Renal cortex interstitium (tissue), 15 donors: Measurements from ENCODE around the gene EPB41L3. TPM values are rescaled to one million over a fixed set of nuclear protein-coding genes. Genes with fewer than 3 reads are reported as not detected.

ENCODE experiments used
- DNase-seq, 11 donors: peaks; one replicate each; pipeline ENCODE4 v3.0.0-alpha.2; 2013; ENCODE audit warnings: low read depth in 9 of 11, low spot score in 4 of 11; ENCODE audit errors: extremely low read depth in 1 of 11
- long read RNA-seq, 16 experiments: transcript quantifications; one replicate each; lab custom pipeline, GENCODE V29; 2026
- polyA plus RNA-seq, 3 donors: library from polyadenylated mRNA; unstranded; fragments of 120-200 nt; gene quantifications; one replicate each; pipeline ENCODE4 v1.2.1, GENCODE V29; 2013; ENCODE audit not compliant: insufficient read length in 3 of 3

The EPB41L3 gene
- 10 to 100 TPM; 57.5 to 63.1 (median 58.2) TPM for polyA plus RNA-seq
- long read RNA-seq, donor 1, partial matches to known transcripts, result 0 of 2 reads
- long read RNA-seq, donor 1, other reads (novel, unspliced or antisense), result 0 of 2 reads
- long read RNA-seq, donor 2, result 0 reads
- long read RNA-seq, donor 3, partial matches to known transcripts, result 0 of 4 reads
- long read RNA-seq, donor 3, other reads (novel, unspliced or antisense), result 0 of 4 reads
- long read RNA-seq, donor 4, result 0 reads
- long read RNA-seq, donor 5, result 0 reads
- long read RNA-seq, donor 6, result 0 reads
- long read RNA-seq, donor 7, partial matches to known transcripts, result 0 of 1 reads
- long read RNA-seq, donor 7, other reads (novel, unspliced or antisense), result 0 of 1 reads
- long read RNA-seq, donor 8, result 0 reads
- long read RNA-seq, donor 9, partial matches to known transcripts, result 0 of 2 reads
- long read RNA-seq, donor 9, other reads (novel, unspliced or antisense), result 0 of 2 reads
- long read RNA-seq, donor 10, partial matches to known transcripts, result 0 of 1 reads
- long read RNA-seq, donor 10, other reads (novel, unspliced or antisense), result 0 of 1 reads
- long read RNA-seq, donor 11, result 0 reads
- long read RNA-seq, donor 12, partial matches to known transcripts, result 0 of 2 reads
- long read RNA-seq, donor 12, other reads (novel, unspliced or antisense), result 0 of 2 reads
- long read RNA-seq, donor 13, result 0 reads
- long read RNA-seq, donor 14, partial matches to known transcripts, result 0 of 1 reads
- long read RNA-seq, donor 14, other reads (novel, unspliced or antisense), result 0 of 1 reads
- long read RNA-seq, donor 15, result 0 reads
- long read RNA-seq, donor 16, partial matches to known transcripts, result 40 of 44 reads
- long read RNA-seq, donor 16, other reads (novel, unspliced or antisense), result 0 of 44 reads

- DNase-seq, result peak in 6 of 11 donors; percentile 9 to 34 (median 22)
Observed at GRCh38 chr18:5543773-5544389, at the start of gene EPB41L3. Gene EPB41L3, minus strand, starts transcription at chr18:5543997. Its CDS starts 54,814 bp downstream, at chr18:5489183.

DNA sequence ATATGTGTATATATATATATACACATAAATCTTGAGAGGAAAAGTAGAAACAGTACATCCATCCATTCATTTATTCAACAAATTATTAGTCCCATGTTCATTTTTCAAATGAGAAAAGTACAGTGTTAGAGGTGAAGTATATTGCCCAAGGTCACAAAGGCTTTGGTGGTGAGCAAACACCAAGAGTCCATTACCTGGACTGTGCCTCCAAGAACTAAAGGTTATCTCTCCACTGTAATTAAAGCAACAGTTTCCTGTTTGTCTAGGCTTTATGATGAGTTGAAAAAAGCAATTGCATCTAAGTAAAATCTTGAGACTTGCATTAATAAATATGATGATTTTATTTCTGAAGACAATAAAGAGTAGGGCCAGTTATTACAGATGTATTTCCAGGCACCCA is 44.7 kb upstream of the EPB41L3 start:
- DNase-seq, result no peak

- DNase-seq, result no peak
Observed at GRCh38 chr18:5585653-5586052, 41.9 kb upstream of the EPB41L3 start.

DNA sequence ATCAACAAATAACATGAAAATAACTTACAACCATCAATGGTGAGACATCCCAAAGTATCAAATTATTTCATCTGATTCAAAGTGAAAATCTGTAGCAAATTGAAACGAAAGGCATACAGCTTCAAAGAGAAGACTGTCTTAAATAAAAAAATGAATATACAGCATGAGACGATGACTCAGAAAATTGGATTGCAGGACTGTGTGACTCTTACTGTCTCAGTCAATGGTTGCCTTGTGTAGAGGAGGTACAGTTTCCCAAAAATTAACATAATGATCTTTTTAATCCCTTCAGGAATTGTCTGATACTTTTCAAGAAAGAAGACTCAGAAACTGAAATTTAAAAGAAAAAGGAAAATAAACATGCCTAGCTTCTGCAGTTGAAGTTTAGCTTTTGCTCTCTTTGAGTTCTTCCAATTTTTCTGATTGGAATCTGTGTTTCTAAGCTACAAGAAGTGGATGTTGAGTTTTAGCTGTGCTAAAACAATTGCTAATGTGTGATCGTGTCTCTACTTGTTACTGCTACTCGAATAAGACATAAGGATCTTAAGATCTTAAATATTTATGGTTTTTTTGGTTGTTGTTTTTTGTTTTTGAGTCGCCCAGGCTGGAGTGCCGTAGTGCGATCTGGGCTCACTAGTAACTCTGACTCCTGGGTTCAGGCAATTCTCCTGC is 41.1 kb upstream of the EPB41L3 start:
- DNase-seq, result no peak

GRCh38 chr18:5582849-5583681 is 39.3 kb upstream of the EPB41L3 start:
- no peak for DNase-seq

- peak in 1 of 11 donors; percentile 9 for DNase-seq
Observed at GRCh38 chr18:5582076-5582475, 38.3 kb upstream of the EPB41L3 start.

DNA sequence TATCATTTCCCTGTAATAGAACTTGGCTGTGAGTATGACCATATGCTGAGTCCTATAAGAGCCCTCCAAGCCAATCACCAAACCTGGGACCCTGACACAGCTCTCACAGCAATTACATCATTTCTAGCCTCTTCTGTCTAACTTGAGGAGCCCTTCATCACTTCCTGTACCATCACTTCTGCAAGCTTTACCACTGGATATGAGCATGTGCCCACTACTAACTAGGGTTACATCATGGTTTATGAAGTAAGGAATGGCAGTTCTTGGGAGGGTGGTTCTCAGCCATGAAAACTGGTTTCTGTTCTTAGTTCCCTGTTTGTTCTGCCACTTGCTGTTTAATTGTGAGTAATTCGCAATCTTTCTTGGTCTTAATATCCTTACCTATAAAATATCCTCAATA is 31.0 kb upstream of the EPB41L3 start:
- no peak for DNase-seq

GRCh38 chr18:5571666-5572065 is 27.9 kb upstream of the EPB41L3 start:
- no peak for DNase-seq

- peak in 10 of 11 donors; percentile 7 to 68 (median 37) for DNase-seq
Observed at GRCh38 chr18:5570613-5571012, 26.8 kb upstream of the EPB41L3 start.

DNA sequence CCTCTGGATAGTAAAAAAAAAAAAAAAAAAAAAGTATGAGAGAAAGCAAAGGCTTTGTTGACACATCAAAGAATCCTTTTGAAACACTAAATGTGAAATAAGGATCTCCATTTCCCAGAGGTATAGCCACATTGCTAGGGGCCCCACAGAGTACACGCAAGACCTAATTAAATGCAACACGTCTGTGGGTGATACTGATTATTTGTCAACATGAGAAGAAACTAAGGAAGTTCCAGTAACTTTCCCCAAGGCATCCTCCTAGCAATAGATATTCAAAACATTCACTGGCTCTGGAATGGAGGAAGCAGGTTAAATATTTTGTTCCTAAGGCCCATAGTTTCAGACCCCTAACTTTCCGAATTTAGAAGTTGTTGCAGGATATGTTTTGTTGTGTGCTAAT is 24.6 kb upstream of the EPB41L3 start:
- no peak for DNase-seq

GRCh38 chr18:5558851-5559250 is 15.1 kb upstream of the EPB41L3 start:
- no peak for DNase-seq

GRCh38 chr18:5556310-5556974 is 12.6 kb upstream of the EPB41L3 start:
- no peak for DNase-seq

GRCh38 chr18:5554629-5555028 is 10.8 kb upstream of the EPB41L3 start:
- no peak for DNase-seq

- peak in 3 of 11 donors; percentile 15 to 58 (median 17) for DNase-seq
Observed at GRCh38 chr18:5546660-5547059, 2.9 kb upstream of the EPB41L3 start.

DNA sequence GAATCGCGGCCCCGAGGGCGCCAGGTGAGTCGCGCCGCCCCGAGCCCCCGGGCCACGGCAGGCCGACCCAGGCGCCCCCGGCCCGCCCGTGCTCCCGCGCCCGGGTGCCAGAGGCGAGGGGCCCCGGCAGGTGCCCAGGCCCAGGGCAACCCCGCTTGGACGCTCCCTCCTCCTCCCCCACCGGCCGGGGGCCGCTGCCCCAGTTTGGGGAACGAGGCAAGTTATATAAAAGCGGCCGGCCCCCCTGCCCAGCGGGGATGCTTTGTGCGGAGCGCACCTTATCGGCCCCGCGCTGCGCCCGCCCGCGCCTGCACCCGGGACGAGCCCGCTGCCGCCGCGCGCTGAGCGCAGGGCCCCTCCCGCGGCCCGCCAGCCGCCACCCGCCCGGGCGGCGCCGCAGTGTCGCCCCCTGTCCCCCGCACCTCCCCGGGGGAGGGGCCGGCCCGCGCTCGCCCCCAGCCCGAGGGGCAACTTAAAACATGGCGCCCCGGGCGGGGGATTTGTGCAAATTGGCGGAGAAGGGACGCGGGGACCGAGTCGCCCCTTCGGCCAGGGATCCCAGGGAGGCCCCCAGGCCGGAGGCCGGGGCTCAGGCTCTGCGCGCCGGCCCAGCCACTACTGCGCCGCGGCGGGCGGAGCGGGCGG is 639 bp downstream of the EPB41L3 start:
- DNase-seq, result peak in 4 of 11 donors; percentile 3 to 26 (median 20)

- DNase-seq, result peak in 3 of 11 donors; percentile 14 to 25 (median 16)
Observed at GRCh38 chr18:5542515-5543035, 1.2 kb downstream of the EPB41L3 start.

DNA sequence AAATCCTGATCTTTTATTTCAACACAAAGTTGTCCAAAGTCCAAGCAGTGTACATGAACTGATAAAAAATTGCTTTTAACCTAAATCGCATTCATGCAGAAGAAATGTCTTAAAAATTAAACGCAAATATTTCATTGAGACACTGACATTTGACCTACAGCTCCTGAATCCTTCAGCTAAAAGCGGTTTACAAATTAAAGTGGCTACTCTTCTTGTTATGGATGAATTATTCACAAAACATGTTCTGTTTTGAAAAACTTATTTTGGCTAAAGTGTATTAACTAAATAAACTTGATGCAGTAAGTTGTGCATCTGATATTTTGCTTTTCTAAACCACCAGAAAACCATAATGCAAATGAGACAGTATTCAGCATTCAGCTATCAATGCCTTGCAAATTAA is 2.2 kb downstream of the EPB41L3 start:
- DNase-seq, result no peak
